CD4-positive, alpha-beta T cell (primary cell): ENCODE results near the gene R3HCC1L. TPM values are rescaled to one million over a fixed set of nuclear protein-coding genes. Genes with fewer than 3 reads are reported as not detected.

ENCODE experiments used
- ATAC-seq: fragments of 200-7000 bp; cut with Tn5 transposase; one replicate; pipeline ENCODE4 v1.10.0; 2022; ENCODE audit warnings: mild to moderate bottlenecking; ENCODE audit not compliant: poor library complexity
- CTCF ChIA-PET: fragments of 350-600 bp; sonication (Branson Sonifier 250); formaldehyde crosslinking; loops from one replicate; lab custom pipeline; 2021; ENCODE audit warnings: antibody characterized with exemption, inconsistent platforms; lab: Charles Lee
- POLR2A ChIA-PET: fragments of 350-600 bp; sonication (Branson Sonifier 250); formaldehyde crosslinking; loops from one replicate; lab custom pipeline; 2021; ENCODE audit warnings: antibody characterized with exemption, inconsistent platforms; lab: Charles Lee
- DNase-seq, 14 experiments: peaks; one replicate each; pipeline ENCODE4 v3.0.0-alpha.2; 2013 to 2020; ENCODE audit warnings: mixed read lengths in 2 of 14
- H3K27ac ChIP-seq, 2 donors: one replicate each; pipeline versions ENCODE4 v1.5.1 to v1.7.0; 2013; ENCODE audit warnings: low read length in 2 of 2, low read depth in 1 of 2, mild to moderate bottlenecking in 1 of 2
- H3K27me3 ChIP-seq, 2 experiments: 1 replicate in 1 of 2; 2 replicates in 1 of 2; pipeline versions ENCODE4 v1.6.1 to v1.7.0; 2013; ENCODE audit warnings: low read length in 2 of 2, control low read depth in 1 of 2, mild to moderate bottlenecking in 1 of 2, moderate library complexity in 1 of 2; ENCODE audit not compliant: insufficient read depth in 2 of 2, control insufficient read depth in 1 of 2
- H3K36me3 ChIP-seq: one replicate; pipeline ENCODE4 v1.6.1; 2013; ENCODE audit warnings: low read length, control low read depth; ENCODE audit not compliant: insufficient read depth
- H3K4me1 ChIP-seq: one replicate; pipeline ENCODE4 v1.6.1; 2013; ENCODE audit warnings: low read length, control low read depth; ENCODE audit not compliant: insufficient read depth
- H3K4me3 ChIP-seq: one replicate; pipeline ENCODE4 v1.5.1; 2013; ENCODE audit warnings: mild to moderate bottlenecking, low read length, moderate library complexity
- H3K9me3 ChIP-seq, 2 experiments: 1 replicate in 1 of 2; 2 replicates in 1 of 2; pipeline versions ENCODE4 v1.6.1 to v1.7.0; 2013; ENCODE audit warnings: low read length in 2 of 2, mild to moderate bottlenecking in 2 of 2, control low read depth in 1 of 2, moderate library complexity in 1 of 2; ENCODE audit not compliant: control insufficient read depth in 1 of 2, insufficient read depth in 1 of 2
- H3K27ac Mint-ChIP-seq: one replicate; pipeline ENCODE4 v1.8.0; 2020; ENCODE audit warnings: mixed read lengths
- H3K27me3 Mint-ChIP-seq: one replicate; pipeline ENCODE4 v1.8.0; 2021; ENCODE audit warnings: mixed read lengths
- H3K36me3 Mint-ChIP-seq: one replicate; pipeline ENCODE4 v1.8.0; 2021; ENCODE audit warnings: low read depth, mixed read lengths
- H3K4me1 Mint-ChIP-seq: one replicate; pipeline ENCODE4 v1.8.0; 2021; ENCODE audit warnings: low read depth, mixed read lengths
- H3K4me3 Mint-ChIP-seq: one replicate; pipeline ENCODE4 v1.8.0; 2020; ENCODE audit warnings: mild to moderate bottlenecking, mixed read lengths
- H3K9me3 Mint-ChIP-seq: one replicate; pipeline ENCODE4 v1.8.0; 2020; ENCODE audit warnings: mixed read lengths
- CTCF ChIP-seq: fragments of 200-600 bp; IDR thresholded peaks from one replicate; pipeline ENCODE4 v1.8.0; 2022; ENCODE audit warnings: antibody characterized with exemption, mild to moderate bottlenecking
- intact Hi-C, 2 experiments: fragments of 100-400 bp; cut with DNase I in 1 of 2; cut with micrococcal nuclease in 1 of 2; formaldehyde crosslinking; loops; one replicate each; pipeline versions ENCODE4 v1.15.1 to v1.9.0; 2023 to 2025; cut with DNase I, micrococcal nuclease
- total RNA-seq, 174 experiments: library from RNA in 2 of 174; stranded (reverse) in 2 of 174; gene quantifications; one replicate each; pipeline ENCODE4 v1.2.3 and lab custom pipeline; 2021 to 2026

Gene R3HCC1L
- total RNA-seq, 2 experiments from 2014 or later = 12.7 to 13.7 TPM

GRCh38 chr10:98231417-98231816 is 97.0 kb downstream of the R3HCC1L start:
- no peak overlapping the region for H3K27ac ChIP-seq
- peaks cover 37% of the 10 kb centered on the region for H3K36me3 ChIP-seq
- H3K4me3 ChIP-seq = no peak overlapping the region
- no peaks in the 10 kb centered on the region for H3K9me3 ChIP-seq
- no peak for TF ChIP-seq CTCF
- DNase-seq (no peak), ATAC-seq (no peak)
- intact Hi-C loops = no loop called here
- ChIA-PET CTCF (no interaction called here), POLR2A (no interaction called here)
- H3K27me3 ChIP-seq = no peaks in the 10 kb centered on the region
- H3K4me1 ChIP-seq = no peaks in the 10 kb centered on the region
- H3K4me3 Mint-ChIP-seq = no peak overlapping the region
- no peaks in the 10 kb centered on the region for H3K9me3 Mint-ChIP-seq
- H3K27me3 Mint-ChIP-seq = no peaks in the 10 kb centered on the region
- H3K4me1 Mint-ChIP-seq = peaks cover 11% of the 10 kb centered on the region
- H3K27ac Mint-ChIP-seq = no peak overlapping the region
- peaks cover 88% of the 10 kb centered on the region for H3K36me3 Mint-ChIP-seq

DNA sequence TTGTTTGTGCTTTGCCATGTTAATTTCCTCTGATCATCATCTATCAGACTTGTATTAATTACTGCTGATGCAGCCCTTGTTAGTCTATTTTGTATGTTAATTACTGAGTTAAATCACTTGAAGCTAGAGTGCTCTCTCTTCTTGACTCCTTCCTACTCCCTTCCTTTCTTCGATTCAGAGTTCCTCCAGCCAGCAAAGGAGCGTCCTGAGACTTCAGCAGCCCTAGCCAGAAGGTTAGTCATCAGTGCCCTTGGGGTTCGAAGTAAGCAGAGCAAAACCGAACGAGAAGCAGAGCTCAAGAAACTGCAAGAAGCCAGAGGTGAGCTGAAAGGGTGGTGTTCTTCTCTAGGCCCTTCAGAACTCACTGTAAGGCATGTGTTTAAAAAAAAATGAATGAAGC is 101.4 kb downstream of the R3HCC1L start:
- POLR2A ChIA-PET = interaction anchor here (0.6 kb wide), 1 partner anchor 16 kb away, joined by 3 read pairs; no protein-coding TSS in a partner anchor

GRCh38 chr10:98236862-98237261 is 102.4 kb downstream of the R3HCC1L start:
- DNase-seq (no peak), ATAC-seq (no peak)
- Mint-ChIP-seq H3K27ac (no peak overlapping the region), H3K4me1 (peaks cover 3% of the 10 kb centered on the region), H3K9me3 (no peaks in the 10 kb centered on the region), H3K4me3 (no peak overlapping the region), H3K27me3 (no peaks in the 10 kb centered on the region), H3K36me3 (peaks cover 94% of the 10 kb centered on the region)
- H3K27me3 ChIP-seq = no peaks in the 10 kb centered on the region
- peaks cover 56% of the 10 kb centered on the region for H3K36me3 ChIP-seq
- intact Hi-C loops = no loop called here
- ChIA-PET CTCF (no interaction called here), POLR2A (no interaction called here)
- H3K4me3 ChIP-seq = no peak overlapping the region
- no peak for TF ChIP-seq CTCF
- H3K9me3 ChIP-seq = no peaks in the 10 kb centered on the region
- H3K27ac ChIP-seq = no peak overlapping the region
- no peaks in the 10 kb centered on the region for H3K4me1 ChIP-seq

More for the DNA sequence above, 101.4 kb downstream of the R3HCC1L start:
- H3K36me3 Mint-ChIP-seq = peaks cover 94% of the 10 kb centered on the region
- H3K4me1 ChIP-seq = no peaks in the 10 kb centered on the region
- CTCF ChIA-PET = no interaction called here
- peaks cover 3% of the 10 kb centered on the region for H3K4me1 Mint-ChIP-seq
- no peak overlapping the region for H3K27ac Mint-ChIP-seq
- no peaks in the 10 kb centered on the region for H3K9me3 ChIP-seq
- H3K27me3 ChIP-seq = no peaks in the 10 kb centered on the region
- H3K4me3 ChIP-seq = no peak overlapping the region
- no peak overlapping the region for H3K4me3 Mint-ChIP-seq
- H3K9me3 Mint-ChIP-seq = no peaks in the 10 kb centered on the region
- DNase-seq (no peak), ATAC-seq (no peak)
- intact Hi-C loops = no loop called here
- no peak overlapping the region for H3K27ac ChIP-seq
- no peaks in the 10 kb centered on the region for H3K27me3 Mint-ChIP-seq
- no peak for TF ChIP-seq CTCF
- peaks cover 65% of the 10 kb centered on the region for H3K36me3 ChIP-seq
